Activated naive CD8-positive, alpha-beta T cell treated with anti-CD3 and anti-CD28 coated beads for 36 hours (primary cell): Measurements from ENCODE around the gene SC5D. TPM values are rescaled to one million over a fixed set of nuclear protein-coding genes. Genes with fewer than 3 reads are reported as not detected.
A peak's percentile ranks its signal among the peaks of the same experiment; 100 is the strongest.

ENCODE experiments used
- DNase-seq: peaks from one replicate; pipeline ENCODE4 v3.0.0; 2021
- H3K27ac Mint-ChIP-seq: one replicate; pipeline ENCODE4 v1.8.0; 2022; ENCODE audit warnings: mild to moderate bottlenecking, moderate library complexity, mixed read lengths
- H3K27me3 Mint-ChIP-seq: one replicate; pipeline ENCODE4 v1.8.0; 2022; ENCODE audit warnings: mild to moderate bottlenecking, mixed read lengths
- H3K36me3 Mint-ChIP-seq: one replicate; pipeline ENCODE4 v1.8.0; 2021; ENCODE audit warnings: mild to moderate bottlenecking, mixed read lengths
- H3K4me1 Mint-ChIP-seq: one replicate; pipeline ENCODE4 v1.8.0; 2021; ENCODE audit warnings: mixed read lengths
- H3K4me3 Mint-ChIP-seq: one replicate; pipeline ENCODE4 v1.8.0; 2022; ENCODE audit warnings: mild to moderate bottlenecking, moderate library complexity, mixed read lengths
- H3K9me3 Mint-ChIP-seq: one replicate; pipeline ENCODE4 v1.8.0; 2022; ENCODE audit warnings: mixed read lengths
- total RNA-seq, 2 experiments: library from RNA; stranded (reverse); gene quantifications; one replicate each; pipeline ENCODE4 v1.2.3, GENCODE V29; 2021

Gene SC5D
- total RNA-seq, 2 experiments from 2014 or later, result 22.6 to 25.0 TPM

DNA sequence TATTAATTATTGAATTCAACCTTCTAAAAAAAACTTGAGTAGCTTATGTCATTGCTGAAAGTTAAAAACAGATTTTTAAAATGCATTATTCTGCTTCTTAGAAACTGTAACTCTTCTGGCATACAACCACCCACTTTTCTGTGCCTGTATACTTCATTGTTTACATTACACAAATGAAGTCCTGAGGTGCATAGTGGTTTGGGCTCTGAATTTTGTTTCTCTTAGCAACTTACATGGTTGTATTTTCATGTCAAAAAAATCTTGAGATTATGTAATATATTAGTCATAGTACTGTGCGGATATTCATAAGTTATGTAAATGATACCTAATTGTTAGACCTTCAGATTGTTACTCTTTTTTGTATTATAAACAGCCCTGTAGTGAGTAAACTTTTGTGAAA is 12.2 kb downstream of the SC5D start:
- Mint-ChIP-seq H3K4me3 (no peak overlapping the region), H3K27ac (no peak overlapping the region), H3K4me1 (peaks cover 34% of the 10 kb centered on the region), H3K27me3 (no peaks in the 10 kb centered on the region), H3K9me3 (no peaks in the 10 kb centered on the region), H3K36me3 (peaks cover 26% of the 10 kb centered on the region)
- DNase-seq, result no peak

DNA sequence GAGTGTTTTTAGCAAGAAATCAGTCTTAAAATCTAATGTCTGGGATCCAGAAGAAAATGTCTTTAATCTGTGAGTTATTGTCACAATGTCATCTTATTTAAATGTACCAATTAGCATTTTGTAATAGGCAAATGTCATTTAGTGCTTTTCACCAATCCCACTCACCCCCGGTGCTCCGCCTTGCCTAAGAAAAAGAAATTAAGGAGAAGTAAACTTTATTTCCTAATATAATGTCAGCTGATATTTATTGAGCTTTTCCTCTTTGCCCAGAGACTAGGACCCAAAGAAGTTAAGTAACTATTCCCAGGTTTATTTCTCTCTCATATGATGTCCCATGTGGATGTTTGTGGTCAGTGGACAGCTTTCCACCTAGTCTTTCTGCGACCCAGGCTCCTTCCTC is 16.2 kb downstream of the SC5D start:
- Mint-ChIP-seq H3K4me3 (no peak overlapping the region), H3K27ac (no peak overlapping the region), H3K36me3 (peaks cover 42% of the 10 kb centered on the region), H3K9me3 (peaks cover 4% of the 10 kb centered on the region), H3K4me1 (peaks cover 42% of the 10 kb centered on the region), H3K27me3 (no peaks in the 10 kb centered on the region)
- no peak for DNase-seq

DNA sequence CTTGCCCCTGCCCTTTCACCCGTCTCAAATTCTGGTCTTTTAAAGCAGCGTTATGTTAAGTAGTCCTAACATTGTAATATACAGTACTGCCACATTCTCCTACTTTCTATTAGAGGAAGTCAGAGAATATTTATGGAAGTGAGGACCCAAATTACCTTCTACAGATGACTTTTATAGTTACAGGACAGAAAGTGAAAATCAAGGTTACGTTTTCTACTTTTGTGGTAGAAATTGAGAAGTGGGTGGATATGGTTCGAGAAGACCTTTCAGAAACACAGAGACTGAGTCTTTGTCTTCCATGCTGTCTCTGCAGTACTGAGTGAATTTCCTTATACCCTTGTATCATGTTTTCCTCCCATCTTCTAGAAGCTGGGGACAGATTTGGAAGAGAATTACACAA is 17.1 kb downstream of the SC5D start:
- Mint-ChIP-seq H3K27ac (peak overlapping the region; percentile 50), H3K4me1 (peaks cover 45% of the 10 kb centered on the region), H3K36me3 (peaks cover 40% of the 10 kb centered on the region), H3K27me3 (no peaks in the 10 kb centered on the region), H3K4me3 (peak overlapping the region; percentile 22), H3K9me3 (peaks cover 4% of the 10 kb centered on the region)
- DNase-seq, result no peak

DNA sequence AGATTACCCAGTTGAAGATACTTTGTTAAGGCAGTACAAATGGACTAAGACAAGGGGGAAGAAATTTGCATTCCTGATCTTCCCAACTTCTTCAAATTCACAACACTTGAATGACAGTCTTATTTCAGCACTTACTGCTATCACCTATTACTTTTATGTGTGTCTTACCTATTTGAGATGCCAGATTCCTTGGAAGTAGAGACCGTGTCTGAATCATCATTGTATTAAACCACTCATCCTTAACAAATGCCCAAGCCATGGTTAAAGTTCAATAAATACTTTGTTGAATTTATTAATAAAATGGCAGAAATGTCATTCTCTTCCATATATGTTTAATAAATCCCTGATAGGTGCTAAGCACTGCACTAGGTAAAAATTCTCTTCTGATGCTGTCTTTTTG is 18.3 kb downstream of the SC5D start:
- Mint-ChIP-seq H3K36me3 (peaks cover 30% of the 10 kb centered on the region), H3K27ac (peak overlapping the region; percentile 8), H3K4me3 (no peak overlapping the region), H3K27me3 (no peaks in the 10 kb centered on the region), H3K4me1 (peaks cover 42% of the 10 kb centered on the region), H3K9me3 (peaks cover 4% of the 10 kb centered on the region)
- no peak for DNase-seq

DNA sequence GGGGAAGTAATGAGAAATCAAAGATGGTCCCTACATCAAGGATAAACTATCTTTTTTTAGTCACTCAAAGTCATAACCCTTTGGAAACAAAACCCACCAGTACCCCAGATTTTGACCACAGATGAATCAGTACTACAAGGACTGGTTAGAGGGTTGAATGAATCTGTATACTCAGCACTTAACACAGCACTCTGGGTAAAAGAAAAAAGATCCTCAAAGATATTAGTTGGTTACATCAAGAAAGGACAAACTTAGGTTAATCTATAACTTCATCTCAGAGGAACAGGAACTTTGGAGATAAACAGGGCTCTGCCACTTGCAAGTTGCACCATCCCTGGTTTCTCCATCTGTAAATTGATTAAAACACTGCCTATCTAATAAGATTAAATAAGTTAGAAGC is 18.8 kb downstream of the SC5D start:
- H3K36me3 Mint-ChIP-seq, result peaks cover 30% of the 10 kb centered on the region
- peak; percentile 25 for DNase-seq
- no peaks in the 10 kb centered on the region for H3K27me3 Mint-ChIP-seq
- H3K4me1 Mint-ChIP-seq, result peaks cover 42% of the 10 kb centered on the region
- peak overlapping the region; percentile 8 for H3K27ac Mint-ChIP-seq
- peaks cover 4% of the 10 kb centered on the region for H3K9me3 Mint-ChIP-seq
- no peak overlapping the region for H3K4me3 Mint-ChIP-seq

DNA sequence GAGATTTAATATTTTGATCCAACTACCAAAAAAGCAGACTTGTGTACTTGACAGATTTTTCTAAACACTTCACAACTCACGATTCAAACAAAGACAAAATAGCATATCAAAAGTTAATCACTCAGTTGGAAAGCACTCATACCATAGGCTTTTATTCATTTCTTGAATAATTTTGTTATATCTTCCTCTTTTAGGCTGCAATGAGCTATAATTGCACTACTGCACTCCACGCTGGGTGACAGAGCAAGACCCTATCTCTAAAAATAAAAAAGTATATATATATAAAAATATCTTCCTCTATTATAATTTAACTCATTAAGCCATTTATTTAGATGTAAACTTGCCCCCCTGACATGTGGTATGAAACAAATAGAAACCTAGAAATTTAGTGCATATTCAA is 19.9 kb downstream of the SC5D start:
- Mint-ChIP-seq H3K4me3 (no peak overlapping the region), H3K27me3 (no peaks in the 10 kb centered on the region), H3K36me3 (peaks cover 26% of the 10 kb centered on the region), H3K27ac (no peak overlapping the region), H3K9me3 (peaks cover 4% of the 10 kb centered on the region), H3K4me1 (peaks cover 42% of the 10 kb centered on the region)
- DNase-seq, result no peak

DNA sequence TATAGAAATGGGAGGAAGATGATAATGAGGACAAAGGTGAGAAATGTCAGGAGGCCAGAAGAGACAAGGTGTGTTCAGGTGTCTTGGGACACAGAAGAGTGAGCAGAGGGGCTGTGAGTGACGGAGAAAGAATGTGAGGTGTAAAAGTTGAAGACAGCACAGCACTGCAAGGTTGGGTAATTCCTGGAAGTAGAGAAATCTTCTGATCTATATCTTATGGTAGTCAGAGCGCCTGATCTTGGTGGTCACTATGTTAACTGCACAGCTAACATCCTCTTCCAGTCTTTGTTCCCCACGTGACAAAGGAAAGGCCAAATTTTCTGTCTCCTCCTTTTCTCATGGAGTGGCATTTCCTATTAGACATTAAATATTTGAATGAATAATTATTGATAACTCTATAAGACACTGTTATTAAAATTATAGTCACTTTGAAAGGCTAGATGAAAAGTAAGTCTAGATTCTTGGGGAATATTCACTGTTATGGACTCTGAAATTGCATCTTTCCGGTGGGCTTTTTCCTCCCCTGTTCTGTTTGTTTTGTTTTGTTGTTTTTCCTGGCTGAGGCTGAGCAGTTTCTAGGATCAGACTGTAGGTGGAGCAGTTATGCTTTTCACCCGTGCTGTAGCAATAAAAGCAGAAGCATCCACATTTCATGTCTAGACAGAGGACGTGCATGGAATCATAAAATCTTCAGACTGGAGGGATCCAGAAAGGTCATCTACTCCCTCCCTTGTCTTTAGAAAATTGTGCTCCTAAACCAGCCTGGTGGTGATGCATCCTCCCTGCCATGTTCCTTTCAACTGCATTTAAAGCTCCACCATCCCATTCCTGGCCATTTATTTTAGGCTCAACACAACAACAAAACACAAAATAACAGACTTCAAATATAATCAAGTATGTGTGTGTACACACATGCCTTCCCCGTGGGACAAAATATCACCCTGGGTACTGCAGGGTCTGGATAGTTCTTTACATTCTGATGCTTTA is 26.6 kb downstream of the SC5D start:
- Mint-ChIP-seq H3K4me1 (peaks cover 15% of the 10 kb centered on the region), H3K27ac (no peak overlapping the region), H3K4me3 (no peak overlapping the region), H3K36me3 (no peaks in the 10 kb centered on the region), H3K27me3 (no peaks in the 10 kb centered on the region), H3K9me3 (no peaks in the 10 kb centered on the region)
- DNase-seq, result no peak

DNA sequence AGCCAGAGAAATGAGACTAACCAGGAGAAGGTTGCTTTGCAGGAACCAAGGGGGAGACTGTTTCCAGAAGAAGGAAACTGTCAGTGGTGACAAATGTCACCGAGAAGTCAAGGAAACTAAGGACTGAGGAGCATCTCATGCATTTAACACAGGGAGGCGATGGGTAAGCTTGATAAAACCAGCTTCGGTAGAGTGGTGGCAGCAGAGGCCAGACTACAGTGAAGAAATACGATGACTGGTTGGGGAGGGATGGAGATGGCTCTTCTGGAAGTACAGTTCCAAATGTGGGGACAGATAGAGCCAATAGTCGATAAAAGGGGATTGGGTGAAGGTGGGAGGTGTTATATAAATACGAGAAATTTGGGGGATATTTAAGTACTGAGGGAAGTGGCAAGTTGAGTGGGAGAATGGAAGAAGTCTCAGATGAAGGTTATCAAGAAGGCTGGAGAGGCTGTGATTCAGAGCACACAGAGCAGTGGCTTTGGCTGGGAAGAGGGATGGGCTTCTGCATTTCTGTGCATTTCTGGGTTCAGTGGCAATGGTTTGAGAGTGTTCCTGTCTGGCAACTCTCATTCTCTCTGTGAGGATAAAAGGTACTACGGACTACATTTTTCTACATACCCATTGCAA is 29.2 kb downstream of the SC5D start:
- no peaks in the 10 kb centered on the region for H3K36me3 Mint-ChIP-seq
- no peak overlapping the region for H3K4me3 Mint-ChIP-seq
- no peaks in the 10 kb centered on the region for H3K27me3 Mint-ChIP-seq
- no peaks in the 10 kb centered on the region for H3K9me3 Mint-ChIP-seq
- H3K4me1 Mint-ChIP-seq, result peaks cover 17% of the 10 kb centered on the region
- no peak overlapping the region for H3K27ac Mint-ChIP-seq
- no peak for DNase-seq

DNA sequence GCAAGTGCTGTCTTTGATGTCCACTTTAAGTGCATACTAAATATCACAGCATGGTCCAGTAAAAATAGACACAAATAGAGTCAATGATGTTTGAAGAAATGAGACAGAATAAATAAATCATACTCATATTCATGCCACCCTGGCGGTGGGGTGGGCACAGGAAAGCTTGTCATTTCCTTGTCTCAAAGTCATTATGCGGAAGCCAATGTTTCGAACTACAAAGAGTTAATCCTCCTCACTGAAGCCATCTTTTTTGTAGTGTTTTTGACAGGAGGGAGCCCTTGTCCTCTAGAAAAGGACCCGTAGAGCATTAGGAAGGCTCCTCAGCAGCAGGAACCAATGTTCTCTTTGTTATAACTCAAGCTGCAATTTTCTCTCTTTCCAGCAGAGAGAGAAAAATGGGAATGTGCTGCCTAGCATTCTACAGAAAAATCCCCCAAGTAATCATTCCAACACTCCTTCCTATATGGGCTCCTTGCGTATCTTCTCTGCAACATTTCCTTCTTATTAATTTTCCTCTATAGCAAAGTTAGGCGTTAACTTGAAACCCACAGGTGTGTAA is 30.6 kb downstream of the SC5D start:
- no peak for DNase-seq
- H3K4me3 Mint-ChIP-seq, result no peak overlapping the region
- H3K27me3 Mint-ChIP-seq, result no peaks in the 10 kb centered on the region
- no peaks in the 10 kb centered on the region for H3K36me3 Mint-ChIP-seq
- H3K9me3 Mint-ChIP-seq, result no peaks in the 10 kb centered on the region
- peaks cover 17% of the 10 kb centered on the region for H3K4me1 Mint-ChIP-seq
- no peak overlapping the region for H3K27ac Mint-ChIP-seq

DNA sequence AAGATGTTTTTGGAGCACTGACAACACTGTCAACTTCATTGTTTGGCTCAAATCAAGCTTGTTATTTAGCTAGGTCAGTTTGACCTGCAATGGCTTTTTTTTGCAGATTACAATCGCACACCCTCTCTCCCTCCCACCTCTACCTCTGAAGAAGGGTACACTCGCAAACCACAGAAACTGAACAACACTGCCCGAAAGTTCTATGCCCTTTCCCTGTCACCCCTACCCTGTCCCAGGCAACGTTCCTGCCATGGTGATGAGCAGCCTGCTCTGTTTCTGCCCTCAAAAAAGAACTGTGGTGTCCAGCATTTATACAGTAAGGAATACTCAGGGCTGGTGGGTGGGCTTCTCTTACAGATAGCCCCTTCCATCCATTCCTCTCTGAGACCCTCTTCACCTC is 33.7 kb downstream of the SC5D start:
- Mint-ChIP-seq H3K27ac (no peak overlapping the region), H3K4me3 (no peak overlapping the region), H3K36me3 (no peaks in the 10 kb centered on the region), H3K4me1 (peaks cover 10% of the 10 kb centered on the region), H3K9me3 (no peaks in the 10 kb centered on the region), H3K27me3 (no peaks in the 10 kb centered on the region)
- DNase-seq, result no peak

DNA sequence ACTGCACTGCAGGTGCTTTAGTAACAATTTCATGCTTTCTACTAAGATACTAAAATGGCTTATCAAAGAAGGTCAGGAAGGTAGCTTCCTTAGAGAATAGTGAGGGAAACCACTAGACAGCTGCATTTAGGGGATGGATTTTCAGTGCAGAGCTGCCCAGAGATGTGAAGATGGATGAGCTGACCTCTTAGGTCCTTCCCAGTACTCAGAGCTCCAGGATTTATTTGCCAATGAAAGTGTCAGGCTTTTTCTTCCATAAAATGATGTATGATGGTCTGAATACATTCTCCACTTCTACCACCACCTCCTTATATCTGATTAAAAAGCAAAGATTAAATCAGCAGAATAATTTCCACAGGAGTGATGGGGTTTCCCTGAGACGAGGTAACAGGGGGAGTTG is 35.0 kb downstream of the SC5D start:
- peaks cover 2% of the 10 kb centered on the region for H3K4me1 Mint-ChIP-seq
- H3K27ac Mint-ChIP-seq, result no peak overlapping the region
- no peak overlapping the region for H3K4me3 Mint-ChIP-seq
- H3K27me3 Mint-ChIP-seq, result no peaks in the 10 kb centered on the region
- H3K36me3 Mint-ChIP-seq, result no peaks in the 10 kb centered on the region
- no peak for DNase-seq
- H3K9me3 Mint-ChIP-seq, result no peaks in the 10 kb centered on the region

DNA sequence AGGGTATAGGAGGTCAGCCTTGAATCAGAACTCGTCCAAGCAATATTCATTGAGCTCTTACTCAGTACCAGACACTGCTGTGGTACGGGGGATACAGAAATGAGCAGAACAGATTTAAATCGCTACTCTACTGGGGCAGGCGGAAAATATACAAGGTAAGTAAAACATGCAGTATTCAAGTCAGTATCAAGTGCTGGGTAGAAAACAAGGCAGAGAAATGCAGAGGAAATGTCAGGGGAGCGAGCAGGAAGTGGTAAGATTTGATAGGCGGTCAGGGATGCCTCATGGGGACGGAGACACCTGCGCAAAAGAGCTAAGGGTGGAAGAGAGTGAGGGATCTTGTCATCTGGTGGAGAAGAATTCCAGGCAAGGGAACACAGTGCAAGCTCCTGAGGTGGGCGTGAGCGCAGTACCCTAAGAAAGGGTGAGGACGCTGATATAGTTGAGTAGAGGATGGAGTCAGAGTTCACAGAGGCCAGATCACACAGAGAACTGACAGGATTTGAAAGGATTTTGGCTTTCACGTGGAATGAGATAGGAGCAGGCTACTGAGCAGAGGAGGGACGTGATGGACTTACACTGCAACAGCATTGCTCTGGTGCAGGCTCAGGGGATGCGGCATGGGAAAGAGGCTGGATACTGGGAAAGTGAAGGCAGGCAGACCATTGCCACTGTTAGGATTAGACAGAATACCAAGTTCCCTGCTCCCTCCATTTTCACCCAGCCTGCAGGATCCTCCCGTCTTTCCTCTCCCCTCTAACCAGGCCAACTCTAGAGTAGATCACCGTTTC is 35.8 kb downstream of the SC5D start:
- Mint-ChIP-seq H3K4me1 (peaks cover 2% of the 10 kb centered on the region), H3K27ac (no peak overlapping the region), H3K36me3 (no peaks in the 10 kb centered on the region), H3K27me3 (no peaks in the 10 kb centered on the region), H3K9me3 (no peaks in the 10 kb centered on the region), H3K4me3 (no peak overlapping the region)
- peak; percentile 15 for DNase-seq

DNA sequence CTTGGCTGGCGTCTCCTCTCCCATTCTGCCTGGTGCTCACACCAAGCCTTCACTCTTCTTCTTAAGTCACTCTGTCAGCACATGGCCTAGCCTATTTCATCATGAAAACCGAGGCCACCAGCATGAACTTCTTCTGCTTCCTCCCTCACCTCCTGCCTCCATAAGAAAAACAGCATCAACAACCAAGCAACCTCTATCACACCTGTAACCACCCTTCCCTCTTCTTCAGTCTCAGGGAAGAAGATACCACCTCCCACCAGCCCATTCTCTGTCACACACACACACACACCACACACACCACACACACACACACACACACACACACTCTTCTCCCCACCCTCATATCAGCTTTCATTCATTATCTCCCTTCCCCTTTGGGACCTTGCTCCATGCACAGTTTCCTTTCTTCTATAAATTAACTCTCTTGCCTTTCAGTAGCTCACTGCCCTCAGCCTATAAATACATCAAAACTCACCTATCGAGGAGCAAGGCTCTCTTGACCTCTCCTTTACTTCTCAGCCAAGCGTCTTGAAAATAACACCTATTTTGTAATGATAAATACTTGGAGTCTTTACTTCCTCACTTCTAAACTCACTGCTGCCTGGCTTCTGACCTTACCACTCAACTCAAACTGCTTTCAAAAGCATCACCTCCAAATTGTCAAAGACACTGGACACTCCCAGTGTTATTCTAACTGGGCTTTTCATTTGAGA is 36.6 kb downstream of the SC5D start:
- no peak for DNase-seq
- H3K27me3 Mint-ChIP-seq, result no peaks in the 10 kb centered on the region
- H3K4me3 Mint-ChIP-seq, result no peak overlapping the region
- no peaks in the 10 kb centered on the region for H3K9me3 Mint-ChIP-seq
- H3K4me1 Mint-ChIP-seq, result peaks cover 2% of the 10 kb centered on the region
- H3K36me3 Mint-ChIP-seq, result no peaks in the 10 kb centered on the region
- H3K27ac Mint-ChIP-seq, result no peak overlapping the region

DNA sequence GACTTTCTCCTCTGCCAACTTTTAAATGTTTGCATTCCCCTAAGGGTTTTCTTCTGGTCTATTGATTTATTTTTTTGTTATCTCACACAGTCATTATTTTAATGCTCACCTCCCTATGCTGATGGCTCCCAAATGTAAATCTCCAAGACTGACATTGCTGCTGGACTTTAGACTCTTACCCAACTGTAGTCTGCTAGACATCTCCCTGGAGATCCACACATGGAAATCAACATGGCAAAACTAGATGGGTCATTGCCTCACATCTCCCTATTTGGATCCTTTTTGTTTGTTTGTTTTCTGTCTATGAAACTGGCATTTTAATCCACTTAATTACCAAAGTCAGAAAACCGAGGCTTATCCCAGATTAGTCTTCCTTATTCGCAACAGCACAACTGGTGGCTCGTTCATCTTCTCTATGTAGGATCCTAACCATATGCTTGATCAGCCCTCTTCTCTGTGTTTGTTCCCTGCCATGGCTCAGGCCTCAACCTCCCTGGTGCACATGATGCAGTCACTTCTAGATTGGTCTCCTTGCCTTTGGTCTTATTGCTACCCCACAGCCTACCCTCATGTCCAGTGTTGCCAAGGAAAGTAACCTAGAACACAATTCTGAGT is 37.3 kb downstream of the SC5D start:
- Mint-ChIP-seq H3K27ac (no peak overlapping the region), H3K4me3 (no peak overlapping the region), H3K36me3 (no peaks in the 10 kb centered on the region), H3K4me1 (peaks cover 7% of the 10 kb centered on the region), H3K9me3 (no peaks in the 10 kb centered on the region), H3K27me3 (no peaks in the 10 kb centered on the region)
- no peak for DNase-seq
